Chondrocyte (in vitro differentiated cells): Measurements from ENCODE around the gene MCFD2. TPM values are rescaled to one million over a fixed set of nuclear protein-coding genes. Genes with fewer than 3 reads are reported as not detected.

Experiments
- DNase-seq: peaks from one replicate; pipeline ENCODE4 v3.0.0; 2021; ENCODE audit warnings: mixed read lengths, low spot score
- H3K27ac Mint-ChIP-seq: one replicate; pipeline ENCODE4 v1.8.0; 2021; ENCODE audit warnings: mild to moderate bottlenecking, moderate library complexity, mixed read lengths; ENCODE audit not compliant: unreplicated experiment
- H3K27me3 Mint-ChIP-seq: 2 replicates; pipeline ENCODE4 v1.8.0; 2021; ENCODE audit warnings: low read depth, mixed read lengths
- H3K36me3 Mint-ChIP-seq: 2 replicates; pipeline ENCODE4 v1.8.0; 2021; ENCODE audit warnings: low read depth, mixed read lengths
- H3K4me1 Mint-ChIP-seq: 2 replicates; pipeline ENCODE4 v1.8.0; 2021; ENCODE audit warnings: low read depth, mild to moderate bottlenecking, mixed read lengths
- H3K4me3 Mint-ChIP-seq: one replicate; pipeline ENCODE4 v1.8.0; 2021; ENCODE audit warnings: mild to moderate bottlenecking, moderate library complexity, mixed read lengths; ENCODE audit not compliant: unreplicated experiment
- H3K9me3 Mint-ChIP-seq: 2 replicates; pipeline ENCODE4 v1.8.0; 2021; ENCODE audit warnings: low read depth, mixed read lengths
- total RNA-seq: library from RNA; stranded (reverse); gene quantifications from 3 replicates; pipeline ENCODE4 v1.2.1, GENCODE V29; 2021
- TF ChIP-seq, protein P1 (sequence below): fragments of 200-600 bp; sonication (generic); IDR thresholded peaks from 2 replicates; pipeline ENCODE4 v1.5.0; 2021; ENCODE audit warnings: antibody characterized with exemption, mild to moderate bottlenecking, moderate library complexity

MCFD2 gene
- total RNA-seq, 1 donor from 2014 or later = 95.0 TPM

DNA sequence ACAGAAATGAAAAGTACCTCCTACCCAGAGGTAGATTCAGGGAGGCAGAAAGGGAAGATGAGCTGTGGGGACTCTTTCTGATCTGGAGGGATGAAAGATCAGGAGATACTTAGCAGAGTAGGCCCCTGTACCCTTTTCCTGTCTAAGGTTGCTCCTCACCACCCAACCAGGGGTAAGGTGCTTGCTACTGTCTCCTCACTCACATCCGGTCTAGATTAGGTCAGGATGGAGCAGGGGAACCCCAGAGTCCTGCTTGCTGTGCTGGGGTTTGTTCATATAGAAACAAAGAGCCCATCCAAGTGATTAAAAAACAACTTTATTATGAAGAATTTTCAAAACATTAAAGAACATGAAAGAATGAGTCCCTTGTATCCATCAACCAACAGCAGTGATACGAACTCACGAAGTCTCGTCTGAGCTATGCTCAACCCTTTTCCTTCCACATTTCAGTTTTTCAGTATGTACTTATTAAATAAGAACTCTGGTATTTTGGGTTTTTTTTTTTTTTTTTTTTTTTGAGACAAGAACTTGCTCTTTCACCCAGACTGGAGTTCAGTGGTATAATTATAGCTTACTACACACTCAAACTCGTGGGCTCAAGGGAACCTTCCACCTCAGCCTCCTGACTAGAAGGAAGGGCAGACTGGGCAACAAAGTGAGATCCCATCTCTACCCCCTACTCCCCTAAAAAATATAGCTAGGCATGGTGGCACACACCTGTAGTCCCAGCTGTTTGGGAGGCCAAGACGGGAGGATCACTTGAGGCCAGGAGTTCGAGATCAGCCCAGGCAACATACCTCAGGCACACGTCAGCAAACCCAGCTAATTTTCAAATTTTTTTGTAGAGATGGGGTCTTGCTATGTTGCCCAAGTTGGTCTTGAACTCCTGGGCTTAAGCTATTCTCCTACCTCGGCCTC is 28.5 kb upstream of the MCFD2 start:
- Mint-ChIP-seq H3K4me3 (no peak overlapping the region), H3K9me3 (no peaks in the 10 kb centered on the region), H3K27me3 (no peaks in the 10 kb centered on the region), H3K27ac (peak overlapping the region; percentile 12), H3K36me3 (peaks cover 2% of the 10 kb centered on the region), H3K4me1 (peaks cover 42% of the 10 kb centered on the region)
- DNase-seq = no peak
- TF ChIP-seq, protein P1, sequence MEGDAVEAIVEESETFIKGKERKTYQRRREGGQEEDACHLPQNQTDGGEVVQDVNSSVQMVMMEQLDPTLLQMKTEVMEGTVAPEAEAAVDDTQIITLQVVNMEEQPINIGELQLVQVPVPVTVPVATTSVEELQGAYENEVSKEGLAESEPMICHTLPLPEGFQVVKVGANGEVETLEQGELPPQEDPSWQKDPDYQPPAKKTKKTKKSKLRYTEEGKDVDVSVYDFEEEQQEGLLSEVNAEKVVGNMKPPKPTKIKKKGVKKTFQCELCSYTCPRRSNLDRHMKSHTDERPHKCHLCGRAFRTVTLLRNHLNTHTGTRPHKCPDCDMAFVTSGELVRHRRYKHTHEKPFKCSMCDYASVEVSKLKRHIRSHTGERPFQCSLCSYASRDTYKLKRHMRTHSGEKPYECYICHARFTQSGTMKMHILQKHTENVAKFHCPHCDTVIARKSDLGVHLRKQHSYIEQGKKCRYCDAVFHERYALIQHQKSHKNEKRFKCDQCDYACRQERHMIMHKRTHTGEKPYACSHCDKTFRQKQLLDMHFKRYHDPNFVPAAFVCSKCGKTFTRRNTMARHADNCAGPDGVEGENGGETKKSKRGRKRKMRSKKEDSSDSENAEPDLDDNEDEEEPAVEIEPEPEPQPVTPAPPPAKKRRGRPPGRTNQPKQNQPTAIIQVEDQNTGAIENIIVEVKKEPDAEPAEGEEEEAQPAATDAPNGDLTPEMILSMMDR = no peak

DNA sequence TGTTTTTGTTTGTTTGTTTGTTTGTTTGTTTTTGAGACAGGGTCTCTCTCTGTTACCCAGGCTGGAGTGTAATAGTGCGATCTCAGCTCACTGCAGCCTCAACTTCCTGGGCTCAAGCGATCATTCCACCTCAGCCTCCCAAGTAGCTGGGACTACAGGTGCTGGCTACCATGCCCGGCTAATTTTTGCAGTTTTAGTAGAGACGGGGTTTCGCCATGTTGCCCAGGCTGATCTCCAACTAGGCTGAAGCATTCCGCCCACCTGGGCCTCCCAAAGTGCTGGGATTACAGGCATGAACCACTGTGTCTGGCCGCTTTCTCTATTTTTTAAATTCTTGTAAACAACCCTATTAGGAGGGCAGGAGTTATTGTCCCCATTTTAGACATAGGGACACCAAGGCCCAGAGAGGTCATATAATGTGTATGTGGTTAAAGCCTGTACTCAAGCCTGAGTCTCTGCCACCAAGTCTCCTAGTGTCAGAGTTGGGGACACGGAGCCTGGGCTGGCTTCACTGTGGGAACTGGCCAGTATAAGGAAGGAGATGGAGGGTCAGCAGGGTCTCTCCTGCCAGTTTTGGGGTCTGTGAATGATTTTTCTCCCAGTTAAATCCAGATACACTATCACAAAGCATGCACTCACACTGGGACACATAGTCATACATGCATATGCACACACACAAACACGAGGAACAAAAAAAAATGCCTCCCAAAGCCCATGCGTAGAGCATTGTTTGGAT is 27.5 kb upstream of the MCFD2 start:
- Mint-ChIP-seq H3K9me3 (no peaks in the 10 kb centered on the region), H3K27me3 (no peaks in the 10 kb centered on the region), H3K36me3 (peaks cover 2% of the 10 kb centered on the region), H3K27ac (peak overlapping the region; percentile 24), H3K4me3 (peak overlapping the region; percentile 99), H3K4me1 (peaks cover 42% of the 10 kb centered on the region)
- DNase-seq = no peak
- TF ChIP-seq, protein P1 = no peak

DNA sequence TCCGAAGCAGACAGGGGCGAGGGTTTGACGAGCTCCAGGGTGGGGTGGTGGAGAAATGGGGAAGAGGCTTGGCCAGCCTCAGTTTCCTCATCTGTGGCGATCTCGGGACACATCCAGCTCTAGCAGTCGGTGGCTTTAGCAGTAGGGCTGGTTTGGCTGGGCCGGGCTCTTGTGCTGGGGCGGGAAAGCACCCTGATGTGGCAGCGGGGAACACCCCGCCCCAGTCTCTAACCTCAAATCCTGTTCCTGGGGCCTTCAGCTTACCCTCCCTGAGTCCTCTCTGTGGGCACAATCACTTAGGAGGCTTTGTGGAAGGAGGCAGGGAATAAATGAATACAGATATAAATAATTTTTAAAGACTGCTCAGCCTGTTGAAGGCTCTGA is 26.5 kb upstream of the MCFD2 start:
- no peaks in the 10 kb centered on the region for H3K9me3 Mint-ChIP-seq
- H3K27ac Mint-ChIP-seq = peak overlapping the region; percentile 83
- TF ChIP-seq, protein P1 = no peak
- peaks cover 2% of the 10 kb centered on the region for H3K36me3 Mint-ChIP-seq
- peaks cover 44% of the 10 kb centered on the region for H3K4me1 Mint-ChIP-seq
- no peaks in the 10 kb centered on the region for H3K27me3 Mint-ChIP-seq
- peak overlapping the region; percentile 99 for H3K4me3 Mint-ChIP-seq
- no peak for DNase-seq

DNA sequence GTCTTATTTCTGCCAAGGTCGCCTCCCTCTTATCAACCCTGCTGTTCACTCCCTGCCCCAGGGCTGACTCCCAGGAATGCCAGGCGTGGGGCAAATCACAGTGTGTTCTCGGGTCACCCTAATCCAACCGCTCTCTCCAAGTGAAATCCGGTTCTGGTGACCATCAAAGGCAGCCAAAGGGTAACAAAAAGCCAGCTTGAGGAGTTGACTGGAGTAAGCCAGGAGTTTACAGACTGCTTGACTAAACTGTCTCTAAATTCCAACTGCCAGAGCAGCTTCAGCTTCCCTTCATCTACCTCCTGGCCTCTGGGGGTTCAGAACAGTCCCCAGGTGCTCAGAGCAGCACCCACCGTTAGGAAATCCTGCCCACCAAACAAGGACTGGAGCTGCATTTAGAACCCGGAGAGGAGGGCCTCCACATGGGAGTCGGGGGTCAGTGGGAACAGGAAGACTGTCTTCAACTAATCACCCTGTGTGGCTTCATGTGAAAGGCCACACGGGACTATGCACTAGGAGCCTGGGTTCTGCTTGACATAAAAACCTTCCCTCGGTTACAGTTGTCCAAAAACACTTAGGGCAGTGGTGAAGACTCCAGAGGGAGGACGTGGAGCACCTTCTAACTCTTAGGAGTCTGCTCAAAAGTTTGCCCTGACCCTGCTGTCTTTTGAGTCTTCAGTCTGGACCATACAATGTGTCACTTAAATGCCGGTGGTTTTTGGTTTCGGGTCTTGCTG is 24.2 kb upstream of the MCFD2 start:
- no peaks in the 10 kb centered on the region for H3K27me3 Mint-ChIP-seq
- H3K36me3 Mint-ChIP-seq = no peaks in the 10 kb centered on the region
- peaks cover 42% of the 10 kb centered on the region for H3K4me1 Mint-ChIP-seq
- TF ChIP-seq, protein P1 = no peak
- DNase-seq = no peak
- H3K27ac Mint-ChIP-seq = peak overlapping the region; percentile 94
- H3K9me3 Mint-ChIP-seq = no peaks in the 10 kb centered on the region
- H3K4me3 Mint-ChIP-seq = peak overlapping the region; percentile 73

DNA sequence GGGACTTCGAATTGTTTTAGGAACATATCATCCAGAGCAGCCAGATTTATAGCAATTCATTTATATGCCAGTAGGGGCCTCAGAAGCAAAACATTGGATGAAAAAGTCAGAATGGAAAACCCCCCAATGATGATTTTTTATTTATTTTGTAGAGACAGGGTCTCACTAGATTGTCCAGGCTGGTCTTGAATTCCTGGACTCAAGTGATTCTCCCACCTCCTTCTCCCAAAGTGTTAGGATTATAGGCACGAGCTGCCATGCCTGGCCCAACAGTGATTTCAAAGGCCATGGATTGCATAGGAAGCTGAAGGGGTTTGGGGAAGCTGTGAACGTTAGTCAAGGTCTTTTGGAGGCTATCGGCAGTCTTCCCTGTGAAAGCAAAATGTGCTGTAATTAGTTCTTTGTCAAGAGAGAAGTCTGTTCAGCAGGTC is 21.9 kb upstream of the MCFD2 start:
- Mint-ChIP-seq H3K4me1 (peaks cover 23% of the 10 kb centered on the region), H3K36me3 (no peaks in the 10 kb centered on the region)

More for the DNA sequence above, 21.9 kb upstream of the MCFD2 start:
- Mint-ChIP-seq H3K27ac (no peak overlapping the region), H3K4me3 (no peak overlapping the region), H3K9me3 (no peaks in the 10 kb centered on the region), H3K27me3 (no peaks in the 10 kb centered on the region)
- TF ChIP-seq, protein P1 = peak; percentile 76
- no peak for DNase-seq
